Fibroblast of lung (primary cell): ENCODE data around the gene DRGX.

Experiments used
- CTCF ChIP-seq, 2 donors: IDR thresholded peaks in 1 of 2; conservative IDR thresholded peaks in 1 of 2; 1 replicate in 1 of 2; 2 replicates in 1 of 2; pipeline ENCODE4 v1.5.1; 2011 to 2012; ENCODE audit warnings: low read length in 2 of 2, control low read depth in 1 of 2, inconsistent platforms in 1 of 2, low read depth in 1 of 2, mild to moderate bottlenecking in 1 of 2
- EZH2 ChIP-seq: IDR thresholded peaks from 2 replicates; pipeline ENCODE4 v1.5.1; 2012; ENCODE audit warnings: low read length, control low read depth, mild to moderate bottlenecking; ENCODE audit errors: missing control alignments

DNA sequence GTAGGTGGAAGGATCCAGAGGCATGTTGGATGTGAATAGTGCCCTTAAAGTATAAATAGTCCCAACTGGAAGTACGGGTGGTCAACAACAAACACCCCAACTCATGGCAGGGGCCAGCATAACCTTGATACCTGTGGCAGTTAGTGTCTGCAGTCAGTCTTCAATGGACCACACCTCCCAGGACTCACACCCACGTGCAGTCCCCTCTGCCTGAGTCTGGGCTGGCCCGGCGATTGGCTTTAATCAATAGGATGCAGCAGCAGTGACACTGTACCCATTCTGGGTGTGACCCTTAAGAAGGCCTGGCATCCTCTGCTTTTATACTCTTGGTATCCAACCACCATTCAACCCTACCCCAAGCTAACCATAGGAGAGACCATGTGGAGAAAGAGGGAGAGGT, 18.6 kb downstream of the DRGX start:
- no peak for TF ChIP-seq CTCF (conservative IDR thresholded peaks at IDR 0.05 in 1 of 2, IDR thresholded peaks at IDR 0.05 in 1 of 2; ENCODE audit: low read depth in 1 of 2, low read length in 2 of 2)
- no peak for TF ChIP-seq EZH2
